ENCODE data around the gene TP53I11. TPM values are rescaled to one million over a fixed set of nuclear protein-coding genes. Genes with fewer than 3 reads are reported as not detected.

TP53I11 gene
- total RNA-seq, 1 experiment from 2014 or later: 17.7 TPM

GRCh38 chr11:44887636-44888035, 63.0 kb downstream of the TP53I11 start:
- intact Hi-C loops (cut with micrococcal nuclease): no loop called here
- DNase-seq (ENCODE audit: unreplicated experiment): no peak
- Mint-ChIP-seq H3K4me1 (ENCODE audit: insufficient read depth, unreplicated experiment) (peaks cover 10% of the 10 kb centered on the region), H3K4me3 (ENCODE audit: unreplicated experiment) (no peak overlapping the region), H3K27ac (ENCODE audit: low read depth, unreplicated experiment) (no peak overlapping the region), H3K36me3 (ENCODE audit: insufficient read depth, unreplicated experiment) (no peaks in the 10 kb centered on the region), H3K27me3 (ENCODE audit: insufficient read depth, unreplicated experiment) (peaks cover 45% of the 10 kb centered on the region), H3K9me3 (ENCODE audit: unreplicated experiment) (no peaks in the 10 kb centered on the region)
- ChIA-PET POLR2A (no interaction called here), CTCF (interaction anchor here (0.6 to 1.2 kb wide), 5 partner anchors 22 to 809 kb away, joined by 3 to 4 read pairs (median 3); no protein-coding TSS in a partner anchor)
- TF ChIP-seq CTCF (IDR thresholded peaks at IDR 0.05; ENCODE audit: unreplicated experiment): no peak
- no TSS peak for BruUV-seq (replicated peaks)

GRCh38 chr11:44886790-44887140, 63.9 kb downstream of the TP53I11 start:
- peaks cover 45% of the 10 kb centered on the region for H3K27me3 Mint-ChIP-seq (ENCODE audit: insufficient read depth, unreplicated experiment)
- DNase-seq (ENCODE audit: unreplicated experiment): peak; percentile 22
- intact Hi-C loops (cut with micrococcal nuclease): no loop called here
- no peaks in the 10 kb centered on the region for H3K36me3 Mint-ChIP-seq (ENCODE audit: insufficient read depth, unreplicated experiment)
- H3K27ac Mint-ChIP-seq (ENCODE audit: low read depth, unreplicated experiment): no peak overlapping the region
- H3K9me3 Mint-ChIP-seq (ENCODE audit: unreplicated experiment): no peaks in the 10 kb centered on the region
- POLR2A ChIA-PET: no interaction called here
- CTCF ChIA-PET: interaction anchor here (0.6 to 1.2 kb wide), 3 partner anchors 9 to 219 kb away, joined by 3 to 4 read pairs (median 3); no protein-coding TSS in a partner anchor
- H3K4me1 Mint-ChIP-seq (ENCODE audit: insufficient read depth, unreplicated experiment): peaks cover 10% of the 10 kb centered on the region
- no peak for TF ChIP-seq CTCF (IDR thresholded peaks at IDR 0.05; ENCODE audit: unreplicated experiment)
- no TSS peak for BruUV-seq (replicated peaks)
- H3K4me3 Mint-ChIP-seq (ENCODE audit: unreplicated experiment): no peak overlapping the region

- peaks cover 10% of the 10 kb centered on the region for H3K4me1 Mint-ChIP-seq (ENCODE audit: insufficient read depth, unreplicated experiment)
- no peaks in the 10 kb centered on the region for H3K36me3 Mint-ChIP-seq (ENCODE audit: insufficient read depth, unreplicated experiment)
- intact Hi-C loops (cut with micrococcal nuclease): no loop called here
- H3K27me3 Mint-ChIP-seq (ENCODE audit: insufficient read depth, unreplicated experiment): peaks cover 46% of the 10 kb centered on the region
- BruUV-seq (replicated peaks): no TSS peak
- H3K27ac Mint-ChIP-seq (ENCODE audit: low read depth, unreplicated experiment): no peak overlapping the region
- ChIA-PET POLR2A (interaction anchor here (0.5 kb wide), 1 partner anchor 93 kb away, joined by 3 read pairs; no protein-coding TSS in a partner anchor), CTCF (interaction anchor here (0.6 to 1.2 kb wide), 7 partner anchors 8 to 442 kb away, joined by 3 to 5 read pairs (median 3); no protein-coding TSS in a partner anchor)
- no peak for DNase-seq (ENCODE audit: unreplicated experiment)
- TF ChIP-seq CTCF (IDR thresholded peaks at IDR 0.05; ENCODE audit: unreplicated experiment): no peak
- H3K9me3 Mint-ChIP-seq (ENCODE audit: unreplicated experiment): no peaks in the 10 kb centered on the region
- no peak overlapping the region for H3K4me3 Mint-ChIP-seq (ENCODE audit: unreplicated experiment)
Observed at GRCh38 chr11:44885919-44886789, 64.5 kb downstream of the TP53I11 start.

- ChIA-PET POLR2A (interaction anchor here (0.5 kb wide), 1 partner anchor 94 kb away, joined by 3 read pairs; no protein-coding TSS in a partner anchor), CTCF (interaction anchor here (0.6 to 1.0 kb wide), 3 partner anchors 9 to 441 kb away, joined by 3 to 5 read pairs (median 4); no protein-coding TSS in a partner anchor)
- TF ChIP-seq CTCF (IDR thresholded peaks at IDR 0.05; ENCODE audit: unreplicated experiment): no peak
- Mint-ChIP-seq H3K9me3 (ENCODE audit: unreplicated experiment) (no peaks in the 10 kb centered on the region), H3K36me3 (ENCODE audit: insufficient read depth, unreplicated experiment) (no peaks in the 10 kb centered on the region), H3K27me3 (ENCODE audit: insufficient read depth, unreplicated experiment) (peaks cover 46% of the 10 kb centered on the region), H3K27ac (ENCODE audit: low read depth, unreplicated experiment) (no peak overlapping the region), H3K4me3 (ENCODE audit: unreplicated experiment) (no peak overlapping the region), H3K4me1 (ENCODE audit: insufficient read depth, unreplicated experiment) (peaks cover 10% of the 10 kb centered on the region)
- intact Hi-C loops (cut with micrococcal nuclease): no loop called here
- BruUV-seq (replicated peaks): no TSS peak
- no peak for DNase-seq (ENCODE audit: unreplicated experiment)
Observed at GRCh38 chr11:44885065-44885810, 65.4 kb downstream of the TP53I11 start.

All from MCF 10A (cell line).